K562 (cell line): ENCODE results near the gene CERS2. TPM values are rescaled to one million over a fixed set of nuclear protein-coding genes. Genes with fewer than 3 reads are reported as not detected.
A peak's percentile ranks its signal among the peaks of the same experiment; 100 is the strongest.

Source experiments
- CREB1 ChIP-seq, 2 experiments: sonication (generic) in 1 of 2; formaldehyde crosslinking in 1 of 2; IDR thresholded peaks; 2 replicates each; pipeline versions ENCODE4 v1.6.1 to v1.8.0; 2012 to 2022; ENCODE audit warnings: inconsistent platforms in 1 of 2, mild to moderate bottlenecking in 1 of 2, missing genetic modification reagents in 1 of 2, moderate library complexity in 1 of 2
- ETS2 ChIP-seq: IDR thresholded peaks from 2 replicates; pipeline ENCODE4 v1.6.1; 2016; ENCODE audit warnings: borderline replicate concordance, missing genetic modification characterization, mild to moderate bottlenecking, moderate library complexity, missing compliant biosample characterization; ENCODE audit not compliant: poor library complexity, severe bottlenecking
- FOXJ3 ChIP-seq: sonication (generic); formaldehyde crosslinking; IDR thresholded peaks from 2 replicates; pipeline ENCODE4 v1.4.0; 2020; ENCODE audit warnings: mild to moderate bottlenecking, missing genetic modification reagents
- KDM2B ChIP-seq: fragments of 250-450 bp; sonication (Bioruptor Pico); IDR thresholded peaks from 2 replicates; pipeline ENCODE4 v1.8.0; 2021; ENCODE audit warnings: mild to moderate bottlenecking, moderate library complexity
- NELFE ChIP-seq: IDR thresholded peaks from 2 replicates; pipeline ENCODE4 v1.6.1; 2011; ENCODE audit warnings: mild to moderate bottlenecking; ENCODE audit not compliant: insufficient read depth, insufficient read length
- PCBP1 ChIP-seq: fragments of 200-400 bp; formaldehyde crosslinking; IDR thresholded peaks from 2 replicates; pipeline ENCODE4 v1.6.1; 2018; ENCODE audit warnings: mild to moderate bottlenecking, low read depth, low read length; ENCODE audit not compliant: poor library complexity, severe bottlenecking
- PHF21A ChIP-seq: fragments of 450-650 bp; IDR thresholded peaks from 2 replicates; pipeline ENCODE4 v1.6.1; 2017; ENCODE audit warnings: low read depth, borderline replicate concordance
- PHF8 ChIP-seq: fragments of 200-600 bp; sonication (generic); IDR thresholded peaks from 2 replicates; pipeline ENCODE4 v1.6.1; 2012; ENCODE audit warnings: mixed run types, mild to moderate bottlenecking, inconsistent platforms, low read length, moderate library complexity, borderline replicate concordance
- RBM15 ChIP-seq: fragments of 200-400 bp; formaldehyde crosslinking; IDR thresholded peaks from 2 replicates; pipeline ENCODE4 v1.6.1; 2018; ENCODE audit warnings: mild to moderate bottlenecking, low read length, moderate library complexity; ENCODE audit not compliant: insufficient read depth
- SFPQ ChIP-seq: fragments of 200-400 bp; formaldehyde crosslinking; IDR thresholded peaks from 2 replicates; pipeline ENCODE4 v1.6.1; 2017; ENCODE audit warnings: mild to moderate bottlenecking, low read depth, low read length, moderate library complexity
- SRSF7 ChIP-seq: fragments of 200-400 bp; formaldehyde crosslinking; optimal IDR thresholded peaks from 2 replicates; pipeline ENCODE3; 2017; ENCODE audit warnings: mild to moderate bottlenecking, low read depth, low read length
- TBP ChIP-seq: optimal IDR thresholded peaks from 2 replicates; pipeline ENCODE3; 2011; ENCODE audit warnings: low read depth, low read length, improper control_type of control experiment
- ZBTB7A ChIP-seq: IDR thresholded peaks from 2 replicates; pipeline ENCODE4 v1.6.1; 2011; ENCODE audit warnings: low read depth, mild to moderate bottlenecking, low read length, moderate library complexity, borderline replicate concordance; ENCODE audit not compliant: control insufficient read depth
- ZNF584 ChIP-seq: fragments of 200-800 bp; sonication (Bioruptor generic); IDR thresholded peaks from 2 replicates; pipeline ENCODE4 v1.6.1; 2016; ENCODE audit warnings: low read depth, mild to moderate bottlenecking, missing genetic modification characterization, missing compliant biosample characterization
- ZNF699 ChIP-seq: fragments of 250-450 bp; sonication (Bioruptor Pico); IDR thresholded peaks from 2 replicates; pipeline ENCODE4 v1.8.0; 2021; ENCODE audit warnings: mild to moderate bottlenecking, moderate library complexity; ENCODE audit not compliant: insufficient replicate concordance
- ZNF780A ChIP-seq: fragments of 250-450 bp; sonication (Bioruptor Pico); IDR thresholded peaks from 2 replicates; pipeline ENCODE4 v1.5.0; 2021; ENCODE audit warnings: mild to moderate bottlenecking
- polyA plus RNA-seq, 8 experiments: library from polyadenylated mRNA; depleted of rRNA in 4 of 8; stranded (reverse) in 5 of 8; unstranded in 3 of 8; fragments of >200 nt; fragmentation: Nextera tagmentation in 2 of 8; fragmentation: Illumina TruSeq in 1 of 8; extraction: Ambion mirVana in 2 of 8; extraction: Trizol in 1 of 8; gene quantifications; 2 replicates each; pipeline versions ENCODE4 v1.2.1 to v1.2.3, GENCODE V29; 2011 to 2014; ENCODE audit warnings: inconsistent platforms in 1 of 8, missing spikeins in 1 of 8
- total RNA-seq, 7 experiments: library from RNA; depleted of rRNA in 6 of 7; stranded (reverse); fragments of >200 nt in 6 of 7; fragmentation: Illumina TruSeq in 2 of 7; extraction: Trizol in 2 of 7; gene quantifications; 2 replicates each; pipeline versions ENCODE4 v1.2.1 to v1.2.3, GENCODE V29; 2011 to 2021; ENCODE audit warnings: low replicate concordance in 1 of 7
- TF ChIP-seq, protein P1 (sequence below): sonication (generic); formaldehyde crosslinking; IDR thresholded peaks from 2 replicates; pipeline ENCODE4 v1.8.1; 2023; ENCODE audit warnings: missing genetic modification reagents, mild to moderate bottlenecking, borderline replicate concordance
- TF ChIP-seq, protein P2 (sequence below): sonication (generic); formaldehyde crosslinking; IDR thresholded peaks from 2 replicates; pipeline ENCODE4 v1.8.1; 2023; ENCODE audit warnings: mild to moderate bottlenecking, missing genetic modification reagents

The CERS2 gene
- total and polyA plus RNA-seq, 9 of the 15 experiments (the other 6 are each of a cell fraction or from before 2014, with no cell fraction given) = 23.4 to 295 (median 132) TPM

GRCh38 chr1:150973258-150973835, 1.3 kb downstream of the CERS2 start (continued):
- TF ChIP-seq ETS2 (tag) (no peak), CREB1 (IDR thresholded peaks at IDR 0.05) (0 out of 2 replicates have a peak, but pooled peaks have one; percentile 10), CREB1 (CRISPR knock-in tag; IDR thresholded peaks at IDR 0.05) (no peak), ZNF699 (CRISPR knock-in tag) (no peak), SFPQ (no peak), TBP (peak; percentile 27), ZNF780A (no peak), RBM15 (no peak), KDM2B (CRISPR knock-in tag) (no peak), ZNF584 (no peak), FOXJ3 (CRISPR knock-in tag) (no peak), PHF21A (0 out of 2 replicates have a peak, but pooled peaks have one; percentile 56), PHF8 (no peak), PCBP1 (no peak), SRSF7 (no peak), NELFE (no peak), ZBTB7A (peak; percentile 17; the same call in 1 of the 2 replicates)
- TF ChIP-seq, protein P1, sequence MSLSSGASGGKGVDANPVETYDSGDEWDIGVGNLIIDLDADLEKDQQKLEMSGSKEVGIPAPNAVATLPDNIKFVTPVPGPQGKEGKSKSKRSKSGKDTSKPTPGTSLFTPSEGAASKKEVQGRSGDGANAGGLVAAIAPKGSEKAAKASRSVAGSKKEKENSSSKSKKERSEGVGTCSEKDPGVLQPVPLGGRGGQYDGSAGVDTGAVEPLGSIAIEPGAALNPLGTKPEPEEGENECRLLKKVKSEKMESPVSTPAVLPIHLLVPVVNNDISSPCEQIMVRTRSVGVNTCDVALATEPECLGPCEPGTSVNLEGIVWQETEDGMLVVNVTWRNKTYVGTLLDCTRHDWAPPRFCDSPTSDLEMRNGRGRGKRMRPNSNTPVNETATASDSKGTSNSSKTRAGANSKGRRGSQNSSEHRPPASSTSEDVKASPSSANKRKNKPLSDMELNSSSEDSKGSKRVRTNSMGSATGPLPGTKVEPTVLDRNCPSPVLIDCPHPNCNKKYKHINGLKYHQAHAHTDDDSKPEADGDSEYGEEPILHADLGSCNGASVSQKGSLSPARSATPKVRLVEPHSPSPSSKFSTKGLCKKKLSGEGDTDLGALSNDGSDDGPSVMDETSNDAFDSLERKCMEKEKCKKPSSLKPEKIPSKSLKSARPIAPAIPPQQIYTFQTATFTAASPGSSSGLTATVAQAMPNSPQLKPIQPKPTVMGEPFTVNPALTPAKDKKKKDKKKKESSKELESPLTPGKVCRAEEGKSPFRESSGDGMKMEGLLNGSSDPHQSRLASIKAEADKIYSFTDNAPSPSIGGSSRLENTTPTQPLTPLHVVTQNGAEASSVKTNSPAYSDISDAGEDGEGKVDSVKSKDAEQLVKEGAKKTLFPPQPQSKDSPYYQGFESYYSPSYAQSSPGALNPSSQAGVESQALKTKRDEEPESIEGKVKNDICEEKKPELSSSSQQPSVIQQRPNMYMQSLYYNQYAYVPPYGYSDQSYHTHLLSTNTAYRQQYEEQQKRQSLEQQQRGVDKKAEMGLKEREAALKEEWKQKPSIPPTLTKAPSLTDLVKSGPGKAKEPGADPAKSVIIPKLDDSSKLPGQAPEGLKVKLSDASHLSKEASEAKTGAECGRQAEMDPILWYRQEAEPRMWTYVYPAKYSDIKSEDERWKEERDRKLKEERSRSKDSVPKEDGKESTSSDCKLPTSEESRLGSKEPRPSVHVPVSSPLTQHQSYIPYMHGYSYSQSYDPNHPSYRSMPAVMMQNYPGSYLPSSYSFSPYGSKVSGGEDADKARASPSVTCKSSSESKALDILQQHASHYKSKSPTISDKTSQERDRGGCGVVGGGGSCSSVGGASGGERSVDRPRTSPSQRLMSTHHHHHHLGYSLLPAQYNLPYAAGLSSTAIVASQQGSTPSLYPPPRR = no peak
- TF ChIP-seq, protein P2, sequence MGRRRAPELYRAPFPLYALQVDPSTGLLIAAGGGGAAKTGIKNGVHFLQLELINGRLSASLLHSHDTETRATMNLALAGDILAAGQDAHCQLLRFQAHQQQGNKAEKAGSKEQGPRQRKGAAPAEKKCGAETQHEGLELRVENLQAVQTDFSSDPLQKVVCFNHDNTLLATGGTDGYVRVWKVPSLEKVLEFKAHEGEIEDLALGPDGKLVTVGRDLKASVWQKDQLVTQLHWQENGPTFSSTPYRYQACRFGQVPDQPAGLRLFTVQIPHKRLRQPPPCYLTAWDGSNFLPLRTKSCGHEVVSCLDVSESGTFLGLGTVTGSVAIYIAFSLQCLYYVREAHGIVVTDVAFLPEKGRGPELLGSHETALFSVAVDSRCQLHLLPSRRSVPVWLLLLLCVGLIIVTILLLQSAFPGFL = no peak
